Measurements from ENCODE around the gene UBE2D2.
"Not testable (repeated sequence)": the region's sequence is repeated elsewhere in the genome, so short reads cannot be mapped to it uniquely, and the experiment has no call there.

UBE2D2 gene

DNA sequence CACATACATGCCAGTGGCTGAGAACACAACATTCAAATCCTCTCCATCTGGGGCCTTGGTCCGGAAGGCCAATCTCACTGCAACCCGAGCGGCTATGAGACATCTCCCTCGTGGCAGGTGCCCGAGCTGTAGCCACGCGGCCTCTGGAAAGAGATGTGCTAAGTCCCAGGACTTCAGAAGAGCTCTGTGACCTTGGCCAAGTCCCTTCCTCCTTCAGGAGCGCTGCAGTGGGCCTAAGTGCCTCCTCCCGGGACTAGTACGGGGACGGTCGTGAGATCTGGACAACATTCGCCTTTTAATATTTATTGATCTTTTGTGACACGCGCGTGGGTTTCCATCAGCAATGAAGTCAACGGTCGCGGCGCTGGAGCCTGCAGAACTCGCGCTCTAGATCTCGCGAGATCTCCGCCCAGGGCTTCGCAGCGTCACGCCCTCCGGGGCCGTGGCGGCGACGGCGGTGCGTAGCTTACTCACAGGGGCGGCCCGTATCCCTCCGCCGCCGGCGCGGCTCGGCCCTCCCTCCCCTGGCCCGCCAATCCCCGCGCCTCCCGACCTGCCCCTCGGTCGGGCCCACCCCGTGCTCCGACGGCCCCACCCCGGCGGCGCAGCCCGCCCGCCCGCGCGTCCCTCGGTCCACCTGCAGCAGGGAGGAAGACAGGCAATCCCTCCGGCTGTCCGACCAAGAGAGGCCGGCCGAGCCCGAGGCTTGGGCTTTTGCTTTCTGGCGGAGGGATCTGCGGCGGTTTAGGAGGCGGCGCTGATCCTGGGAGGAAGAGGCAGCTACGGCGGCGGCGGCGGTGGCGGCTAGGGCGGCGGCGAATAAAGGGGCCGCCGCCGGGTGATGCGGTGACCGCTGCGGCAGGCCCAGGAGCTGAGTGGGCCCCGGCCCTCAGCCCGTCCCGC, at the start of gene UBE2D2:
Gene UBE2D2, plus strand, starts transcription at position 588 of the 903 bp plus-strand sequence. CDS start 453 bp downstream, outside the sequence.
- DNase-seq (ENCODE audit: insufficient read length, low spot score) (peak; percentile 92), FAIRE-seq (no peak)
- TF ChIP-seq, protein P1, sequence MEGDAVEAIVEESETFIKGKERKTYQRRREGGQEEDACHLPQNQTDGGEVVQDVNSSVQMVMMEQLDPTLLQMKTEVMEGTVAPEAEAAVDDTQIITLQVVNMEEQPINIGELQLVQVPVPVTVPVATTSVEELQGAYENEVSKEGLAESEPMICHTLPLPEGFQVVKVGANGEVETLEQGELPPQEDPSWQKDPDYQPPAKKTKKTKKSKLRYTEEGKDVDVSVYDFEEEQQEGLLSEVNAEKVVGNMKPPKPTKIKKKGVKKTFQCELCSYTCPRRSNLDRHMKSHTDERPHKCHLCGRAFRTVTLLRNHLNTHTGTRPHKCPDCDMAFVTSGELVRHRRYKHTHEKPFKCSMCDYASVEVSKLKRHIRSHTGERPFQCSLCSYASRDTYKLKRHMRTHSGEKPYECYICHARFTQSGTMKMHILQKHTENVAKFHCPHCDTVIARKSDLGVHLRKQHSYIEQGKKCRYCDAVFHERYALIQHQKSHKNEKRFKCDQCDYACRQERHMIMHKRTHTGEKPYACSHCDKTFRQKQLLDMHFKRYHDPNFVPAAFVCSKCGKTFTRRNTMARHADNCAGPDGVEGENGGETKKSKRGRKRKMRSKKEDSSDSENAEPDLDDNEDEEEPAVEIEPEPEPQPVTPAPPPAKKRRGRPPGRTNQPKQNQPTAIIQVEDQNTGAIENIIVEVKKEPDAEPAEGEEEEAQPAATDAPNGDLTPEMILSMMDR (IDR thresholded peaks at IDR 0.05; ENCODE audit: insufficient read depth, missing control alignments) = no peak

DNA sequence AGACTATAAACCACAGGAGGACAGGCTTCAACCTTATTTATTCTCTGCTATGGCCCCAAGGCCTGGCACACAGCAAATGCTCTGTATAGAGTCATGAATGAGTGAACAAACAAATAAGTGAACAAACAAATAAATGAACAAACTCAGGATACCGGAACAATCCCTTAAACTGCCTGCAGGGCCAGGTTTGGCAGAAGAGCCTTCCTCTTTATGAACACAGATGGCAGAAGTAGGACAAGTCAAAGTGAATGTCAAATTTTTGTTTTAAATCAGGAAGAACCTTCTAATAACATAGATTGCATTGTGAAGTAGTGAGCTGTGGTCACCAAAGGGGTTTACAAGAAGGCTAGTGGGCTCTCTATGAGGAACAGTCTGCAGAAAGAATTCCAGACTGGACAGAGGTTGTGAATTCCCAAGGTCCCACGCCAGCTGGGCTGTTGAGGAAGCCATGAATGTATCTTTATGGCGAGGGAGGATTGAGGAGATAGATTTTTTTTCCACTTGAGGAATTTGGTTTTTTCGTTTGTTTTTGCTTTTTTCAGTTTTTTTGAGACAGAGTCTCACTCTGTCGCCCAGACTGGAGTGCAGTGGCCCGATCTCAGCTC, 48.3 kb upstream of the UBE2D2 start:
- TF ChIP-seq, protein P1 (IDR thresholded peaks at IDR 0.05; ENCODE audit: insufficient read depth, missing control alignments) = no peak
- FAIRE-seq (no peak), DNase-seq (ENCODE audit: insufficient read length, low spot score) (no peak)

DNA sequence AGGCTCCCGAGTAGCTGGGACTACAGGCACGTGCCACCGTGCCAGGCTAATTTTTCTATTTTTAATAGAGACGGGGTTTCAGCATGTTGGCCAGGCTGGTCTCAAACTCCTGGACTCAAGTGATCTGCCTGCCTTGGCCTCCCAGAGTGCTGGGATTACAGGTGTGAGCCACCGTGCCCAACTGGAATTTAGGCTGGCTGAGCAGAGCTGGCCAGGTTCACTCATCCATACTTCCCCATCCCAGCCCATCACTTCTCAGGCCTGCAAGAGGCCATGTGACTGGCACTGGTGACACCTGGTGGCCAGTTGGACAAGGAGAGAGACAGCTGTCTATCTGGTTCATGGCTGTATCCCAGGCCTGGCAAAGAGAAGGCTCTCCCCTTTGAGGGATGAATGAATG, 47.7 kb upstream of the UBE2D2 start:
- FAIRE-seq = not testable (repeated sequence)
- TF ChIP-seq, protein P1 (IDR thresholded peaks at IDR 0.05; ENCODE audit: insufficient read depth, missing control alignments) = peak; percentile 72
- DNase-seq (ENCODE audit: insufficient read length, low spot score) = peak; percentile 49

DNA sequence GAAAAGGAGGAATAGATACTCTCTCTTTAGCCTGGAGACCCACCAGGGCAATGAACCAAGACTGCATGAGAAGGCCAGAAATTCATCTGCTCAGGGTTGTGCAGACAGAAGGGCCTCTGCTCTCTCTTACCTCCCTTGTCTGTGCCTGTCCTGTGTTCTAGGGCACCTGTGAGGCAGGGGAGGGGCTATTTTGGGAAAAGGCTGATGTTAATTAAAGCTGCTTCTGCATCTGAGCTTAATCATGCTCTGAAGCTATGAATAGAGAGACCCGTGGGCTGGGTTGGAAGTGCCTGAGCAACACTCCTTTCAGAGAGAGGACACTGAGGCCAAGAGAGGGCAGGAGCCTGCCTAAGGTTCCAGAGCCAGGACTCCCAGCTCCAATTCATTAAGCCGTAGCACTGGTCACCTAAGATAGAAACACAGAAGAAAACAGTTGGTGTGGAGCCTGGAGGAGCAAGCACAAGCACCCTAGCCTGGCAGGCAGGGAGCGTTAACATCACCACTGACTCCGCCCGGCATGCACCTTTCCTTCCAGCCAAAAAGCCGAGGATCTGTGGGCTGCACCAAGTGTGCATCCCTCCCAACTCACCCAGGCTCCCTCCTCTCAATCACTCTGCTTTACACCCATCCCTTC, 47.2 kb upstream of the UBE2D2 start:
- TF ChIP-seq, protein P1 (IDR thresholded peaks at IDR 0.05; ENCODE audit: insufficient read depth, missing control alignments) = no peak
- no peak for FAIRE-seq
- no peak for DNase-seq (ENCODE audit: insufficient read length, low spot score)

DNA sequence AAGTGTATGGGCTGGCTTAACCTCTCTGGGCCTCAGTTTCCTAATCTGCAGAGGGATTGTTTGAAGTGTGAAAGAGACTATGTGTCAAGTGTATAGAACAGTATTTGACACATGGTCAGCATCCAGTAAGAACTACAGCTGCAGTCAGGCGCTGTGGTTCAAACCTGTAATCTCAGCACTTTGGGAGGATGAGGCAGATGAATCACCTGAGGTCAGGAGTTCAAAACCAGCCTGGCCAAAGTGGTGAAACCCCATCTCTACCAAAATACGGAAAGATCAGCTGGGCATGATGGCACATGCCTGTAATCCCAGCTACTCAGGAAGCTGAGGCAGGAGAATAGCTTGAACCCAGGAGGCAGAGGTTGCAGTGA, 46.7 kb upstream of the UBE2D2 start:
- no peak for DNase-seq (ENCODE audit: insufficient read length, low spot score)
- TF ChIP-seq, protein P1 (IDR thresholded peaks at IDR 0.05; ENCODE audit: insufficient read depth, missing control alignments) = no peak
- no peak for FAIRE-seq

DNA sequence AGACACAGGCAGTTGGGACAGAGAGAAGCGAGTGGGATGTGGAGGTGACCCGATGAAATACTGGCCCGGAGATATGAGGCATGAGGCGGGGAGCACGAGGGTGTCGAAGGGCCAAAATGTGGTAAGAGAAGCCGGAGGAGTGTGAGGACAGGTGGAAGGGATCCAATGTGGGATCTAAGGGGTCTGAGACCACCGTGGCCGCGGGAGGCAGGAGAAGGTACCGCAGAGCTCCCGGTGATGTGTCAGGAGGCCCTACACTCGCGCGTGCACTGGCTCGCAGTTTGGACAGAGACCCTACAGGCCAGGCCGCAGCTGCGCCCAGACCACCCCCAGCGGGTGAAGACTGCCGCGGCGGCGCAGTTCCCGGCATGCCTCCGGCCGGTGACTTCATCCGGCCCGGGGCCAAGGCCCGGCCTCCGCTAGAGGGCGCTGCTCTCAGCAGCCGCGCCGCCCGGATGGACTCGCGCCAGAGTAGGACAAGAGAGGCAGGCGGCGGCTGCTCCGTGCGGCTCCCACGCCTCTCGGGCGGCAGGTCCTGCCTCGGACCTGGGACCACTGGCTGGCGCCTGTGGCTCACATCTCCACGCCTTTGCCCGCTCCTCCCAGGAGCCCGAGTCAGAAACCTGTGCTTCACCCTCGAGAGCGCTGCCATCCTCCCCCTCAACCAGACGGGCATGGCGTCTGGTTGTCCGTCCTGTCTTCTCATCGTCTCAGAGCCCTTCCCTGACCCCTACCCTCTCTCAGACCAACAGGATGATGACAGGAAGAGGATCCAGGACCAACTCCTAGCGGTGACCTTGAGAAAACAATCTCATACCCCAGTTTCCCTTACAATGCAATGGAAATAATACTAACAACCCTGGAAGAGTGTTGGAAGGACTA, 43.2 kb upstream of the UBE2D2 start:
- TF ChIP-seq, protein P1 (IDR thresholded peaks at IDR 0.05; ENCODE audit: insufficient read depth, missing control alignments) = peak; percentile 79
- FAIRE-seq = no peak

More for the DNA sequence above, 43.2 kb upstream of the UBE2D2 start:
- peak; percentile 89 for DNase-seq (ENCODE audit: insufficient read length, low spot score)
